Caco-2 (cell line): ENCODE results near the gene PCBP2. TPM values are rescaled to one million over a fixed set of nuclear protein-coding genes. Genes with fewer than 3 reads are reported as not detected.

Source experiments
- BruUV-seq: library from RNA; stranded (reverse); fragments of 400-500 nt; replicated peaks from 2 replicates; lab custom pipeline; 2021; lab: Mats Ljungman, UMichigan
- CTCF ChIA-PET: fragments of 300-600 bp; sonication (Branson Sonifier 250); formaldehyde crosslinking; loops from one replicate; lab custom pipeline; 2022; ENCODE audit warnings: antibody characterized with exemption; lab: Charles Lee
- POLR2A ChIA-PET: fragments of 300-600 bp; sonication (Branson Sonifier 250); formaldehyde crosslinking; loops from one replicate; lab custom pipeline; 2022; ENCODE audit warnings: antibody characterized with exemption; lab: Charles Lee
- DNase-seq, 2 experiments: peaks; one replicate each; pipeline versions ENCODE4 v3.0.0 to v3.0.0-alpha.2; 2020 to 2022
- H3K27me3 ChIP-seq: replicated peaks from 2 replicates; pipeline ENCODE4 v1.6.0; 2011; ENCODE audit warnings: low read length; ENCODE audit not compliant: control insufficient read depth, insufficient read depth
- H3K36me3 ChIP-seq: 2 replicates; pipeline ENCODE4 v1.5.1; 2011; ENCODE audit warnings: low read length; ENCODE audit not compliant: control insufficient read depth, insufficient read depth
- H3K4me1 ChIP-seq: fragments of 250-450 bp; sonication (Bioruptor Pico); 2 replicates; pipeline ENCODE4 v1.5.1; 2020; ENCODE audit warnings: mild to moderate bottlenecking
- H3K4me3 ChIP-seq: 2 replicates; pipeline ENCODE4 v1.5.1; 2011; ENCODE audit warnings: low read depth, mild to moderate bottlenecking, control low read depth, low read length
- H3K9me3 ChIP-seq: fragments of 250-450 bp; sonication (Bioruptor Pico); 2 replicates; pipeline ENCODE4 v1.5.1; 2020; ENCODE audit warnings: mild to moderate bottlenecking, moderate library complexity
- H3K27ac Mint-ChIP-seq: one replicate; pipeline ENCODE4 v1.8.0; 2022; ENCODE audit warnings: mixed read lengths; ENCODE audit not compliant: unreplicated experiment
- H3K27me3 Mint-ChIP-seq: one replicate; pipeline ENCODE4 v1.8.0; 2022; ENCODE audit warnings: mixed read lengths; ENCODE audit not compliant: insufficient read depth, unreplicated experiment
- H3K36me3 Mint-ChIP-seq: one replicate; pipeline ENCODE4 v1.8.0; 2022; ENCODE audit warnings: mild to moderate bottlenecking, mixed read lengths; ENCODE audit not compliant: insufficient read depth, unreplicated experiment
- H3K4me1 Mint-ChIP-seq: one replicate; pipeline ENCODE4 v1.8.0; 2022; ENCODE audit warnings: low read depth, mixed read lengths; ENCODE audit not compliant: unreplicated experiment
- H3K4me3 Mint-ChIP-seq: one replicate; pipeline ENCODE4 v1.8.0; 2022; ENCODE audit warnings: mild to moderate bottlenecking, moderate library complexity, mixed read lengths; ENCODE audit not compliant: unreplicated experiment
- H3K9me3 Mint-ChIP-seq: one replicate; pipeline ENCODE4 v1.8.0; 2022; ENCODE audit warnings: mixed read lengths; ENCODE audit not compliant: unreplicated experiment
- CTCF ChIP-seq, 2 experiments: fragments of 200-600 bp in 1 of 2; IDR thresholded peaks; 1 replicate in 1 of 2; 2 replicates in 1 of 2; pipeline versions ENCODE4 v1.5.1 to v1.8.0; 2011 to 2022; ENCODE audit warnings: antibody characterized with exemption in 1 of 2, control low read depth in 1 of 2, inconsistent platforms in 1 of 2, low read depth in 1 of 2, low read length in 1 of 2, mild to moderate bottlenecking in 1 of 2, moderate library complexity in 1 of 2; ENCODE audit not compliant: insufficient read depth in 1 of 2, severe bottlenecking in 1 of 2, unreplicated experiment in 1 of 2
- intact Hi-C: fragments of 100-400 bp; cut with micrococcal nuclease; formaldehyde crosslinking; loops from one replicate; pipeline ENCODE4 v1.10.0; 2022; ENCODE audit not compliant: unreplicated experiment
- total RNA-seq: library from RNA; stranded (reverse); gene quantifications from 2 replicates; pipeline ENCODE4 v1.2.3, GENCODE V29; 2022

The PCBP2 gene
- total RNA-seq, 1 experiment from 2014 or later: 1,143 TPM

- Histone ChIP-seq H3K27me3 (no peaks in the 10 kb centered on the region), H3K4me1 (no peaks in the 10 kb centered on the region), H3K9me3 (no peaks in the 10 kb centered on the region), H3K36me3 (peaks cover 8% of the 10 kb centered on the region), H3K4me3 (no peak overlapping the region)
- Mint-ChIP-seq H3K4me3 (no peak overlapping the region), H3K27ac (no peak overlapping the region), H3K4me1 (peaks cover 12% of the 10 kb centered on the region), H3K36me3 (peaks cover 99% of the 10 kb centered on the region), H3K27me3 (no peaks in the 10 kb centered on the region), H3K9me3 (no peaks in the 10 kb centered on the region)
- intact Hi-C loops: no loop called here
- peak in 1 of 2 experiments; percentile 53 for DNase-seq
- ChIA-PET POLR2A (interaction anchor here (0.6 to 1.2 kb wide), 3 partner anchors 15 to 127 kb away, joined by 5 to 6 read pairs (median 5); partner anchors contain the start of gene TARBP2), CTCF (interaction anchor here (0.8 to 1.2 kb wide), 6 partner anchors 24 to 334 kb away, joined by 3 to 6 read pairs (median 4); partner anchors contain the start of genes SP1 and TARBP2)
- no TSS peak for BruUV-seq
- peak; percentile 22 to 40 for TF ChIP-seq CTCF (IDR thresholded peaks at IDR 0.05; ENCODE audit: insufficient read depth in 1 of 2, low read depth in 1 of 2, low read length in 1 of 2, severe bottlenecking in 1 of 2, unreplicated experiment in 1 of 2)
Observed at GRCh38 chr12:53476769-53477209, 24.9 kb downstream of the PCBP2 start.

- H3K4me1 Mint-ChIP-seq: peaks cover 7% of the 10 kb centered on the region
- no peaks in the 10 kb centered on the region for H3K4me1 ChIP-seq
- no peak overlapping the region for H3K4me3 ChIP-seq
- POLR2A ChIA-PET: no interaction called here
- no peak for TF ChIP-seq CTCF (IDR thresholded peaks at IDR 0.05; ENCODE audit: insufficient read depth in 1 of 2, low read depth in 1 of 2, low read length in 1 of 2, severe bottlenecking in 1 of 2, unreplicated experiment in 1 of 2)
- no peaks in the 10 kb centered on the region for H3K27me3 Mint-ChIP-seq
- H3K27me3 ChIP-seq: no peaks in the 10 kb centered on the region
- CTCF ChIA-PET: no interaction called here
- H3K9me3 Mint-ChIP-seq: no peaks in the 10 kb centered on the region
- H3K27ac Mint-ChIP-seq: no peak overlapping the region
- no peak for DNase-seq
- no peak overlapping the region for H3K4me3 Mint-ChIP-seq
- no TSS peak for BruUV-seq
- peaks cover 10% of the 10 kb centered on the region for H3K36me3 ChIP-seq
- H3K9me3 ChIP-seq: no peaks in the 10 kb centered on the region
- H3K36me3 Mint-ChIP-seq: peaks cover 98% of the 10 kb centered on the region
- intact Hi-C loops: no loop called here
Observed at GRCh38 chr12:53478865-53479264, 27.0 kb downstream of the PCBP2 start.

- Mint-ChIP-seq H3K9me3 (no peaks in the 10 kb centered on the region), H3K27me3 (no peaks in the 10 kb centered on the region), H3K4me1 (peaks cover 7% of the 10 kb centered on the region), H3K27ac (no peak overlapping the region), H3K4me3 (no peak overlapping the region), H3K36me3 (peaks cover 98% of the 10 kb centered on the region)
- CTCF ChIA-PET: no interaction called here
- POLR2A ChIA-PET: interaction anchor here (0.6 kb wide), 1 partner anchor 146 kb away, joined by 3 read pairs; no protein-coding TSS in a partner anchor
- no peak for TF ChIP-seq CTCF (IDR thresholded peaks at IDR 0.05; ENCODE audit: insufficient read depth in 1 of 2, low read depth in 1 of 2, low read length in 1 of 2, severe bottlenecking in 1 of 2, unreplicated experiment in 1 of 2)
- H3K36me3 ChIP-seq: peaks cover 10% of the 10 kb centered on the region
- intact Hi-C loops: no loop called here
- H3K9me3 ChIP-seq: no peaks in the 10 kb centered on the region
- BruUV-seq: no TSS peak
- H3K27me3 ChIP-seq: no peaks in the 10 kb centered on the region
- H3K4me3 ChIP-seq: no peak overlapping the region
- no peak for DNase-seq
- H3K4me1 ChIP-seq: no peaks in the 10 kb centered on the region
Observed at GRCh38 chr12:53479331-53479730, 27.4 kb downstream of the PCBP2 start.
